ENCODE measurements around the gene FNBP1L. TPM values are rescaled to one million over a fixed set of nuclear protein-coding genes. Genes with fewer than 3 reads are reported as not detected.
"Not testable (repeated sequence)": the region's sequence is repeated elsewhere in the genome, so short reads cannot be mapped to it uniquely, and the experiment has no call there.

Gene FNBP1L
- polyA plus RNA-seq, 1 experiment, result 5.5 TPM

DNA sequence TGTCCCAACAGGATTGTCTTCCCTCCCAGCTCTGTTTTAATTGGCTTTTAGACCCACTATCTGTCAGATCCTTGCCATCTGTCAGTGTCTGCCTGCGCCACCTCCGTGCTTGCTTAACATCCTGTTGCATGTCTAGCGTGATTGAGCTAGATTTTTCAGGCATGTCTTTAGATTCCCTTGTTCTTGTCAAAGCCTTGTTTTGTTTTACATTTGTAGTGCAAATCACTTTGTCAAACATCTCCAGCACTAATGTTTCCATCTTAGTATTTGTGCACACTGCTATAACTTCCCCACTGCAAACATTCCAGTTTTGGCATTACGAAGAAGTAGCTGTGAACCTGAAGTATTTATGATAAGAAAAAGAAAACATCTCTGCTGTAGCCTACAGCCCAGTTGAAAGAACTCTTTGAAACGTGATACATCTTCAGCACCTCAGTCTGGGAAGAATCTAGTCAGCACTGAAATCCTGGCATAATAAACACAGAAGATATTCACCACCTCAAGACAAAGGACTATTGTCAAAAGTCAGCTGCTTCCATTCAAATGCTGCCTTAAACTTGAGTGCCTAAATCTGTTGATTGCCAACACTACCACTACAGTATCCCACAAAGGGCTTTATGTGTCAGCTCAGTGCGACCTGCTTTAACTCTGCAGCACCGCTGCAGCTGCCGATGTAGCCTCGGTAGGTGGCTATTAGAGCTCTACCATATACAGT lies 105.0 kb downstream of the FNBP1L start:
- ChIA-PET POLR2A (no interaction called here), CTCF (interaction anchor here (0.7 to 2.4 kb wide), 3 partner anchors 9 to 77 kb away, joined by 3 to 9 read pairs (median 5); no protein-coding TSS in a partner anchor)
- H3K36me3 ChIP-seq (ENCODE audit: control insufficient read depth, insufficient read depth, low read length), result peaks cover 2% of the 10 kb centered on the region; the same call in 1 of the 2 replicates
- no peak overlapping the region for H3K4me3 ChIP-seq (ENCODE audit: low read depth, low read length)
- TF ChIP-seq, protein P1, sequence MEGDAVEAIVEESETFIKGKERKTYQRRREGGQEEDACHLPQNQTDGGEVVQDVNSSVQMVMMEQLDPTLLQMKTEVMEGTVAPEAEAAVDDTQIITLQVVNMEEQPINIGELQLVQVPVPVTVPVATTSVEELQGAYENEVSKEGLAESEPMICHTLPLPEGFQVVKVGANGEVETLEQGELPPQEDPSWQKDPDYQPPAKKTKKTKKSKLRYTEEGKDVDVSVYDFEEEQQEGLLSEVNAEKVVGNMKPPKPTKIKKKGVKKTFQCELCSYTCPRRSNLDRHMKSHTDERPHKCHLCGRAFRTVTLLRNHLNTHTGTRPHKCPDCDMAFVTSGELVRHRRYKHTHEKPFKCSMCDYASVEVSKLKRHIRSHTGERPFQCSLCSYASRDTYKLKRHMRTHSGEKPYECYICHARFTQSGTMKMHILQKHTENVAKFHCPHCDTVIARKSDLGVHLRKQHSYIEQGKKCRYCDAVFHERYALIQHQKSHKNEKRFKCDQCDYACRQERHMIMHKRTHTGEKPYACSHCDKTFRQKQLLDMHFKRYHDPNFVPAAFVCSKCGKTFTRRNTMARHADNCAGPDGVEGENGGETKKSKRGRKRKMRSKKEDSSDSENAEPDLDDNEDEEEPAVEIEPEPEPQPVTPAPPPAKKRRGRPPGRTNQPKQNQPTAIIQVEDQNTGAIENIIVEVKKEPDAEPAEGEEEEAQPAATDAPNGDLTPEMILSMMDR (IDR thresholded peaks at IDR 0.05; ENCODE audit: insufficient read depth, low read depth, low read length), result no peak
- no peak for DNase-seq (ENCODE audit: low read depth)
- H3K27me3 ChIP-seq (ENCODE audit: control insufficient read depth, insufficient read depth, low read length), result no peaks in the 10 kb centered on the region

DNA sequence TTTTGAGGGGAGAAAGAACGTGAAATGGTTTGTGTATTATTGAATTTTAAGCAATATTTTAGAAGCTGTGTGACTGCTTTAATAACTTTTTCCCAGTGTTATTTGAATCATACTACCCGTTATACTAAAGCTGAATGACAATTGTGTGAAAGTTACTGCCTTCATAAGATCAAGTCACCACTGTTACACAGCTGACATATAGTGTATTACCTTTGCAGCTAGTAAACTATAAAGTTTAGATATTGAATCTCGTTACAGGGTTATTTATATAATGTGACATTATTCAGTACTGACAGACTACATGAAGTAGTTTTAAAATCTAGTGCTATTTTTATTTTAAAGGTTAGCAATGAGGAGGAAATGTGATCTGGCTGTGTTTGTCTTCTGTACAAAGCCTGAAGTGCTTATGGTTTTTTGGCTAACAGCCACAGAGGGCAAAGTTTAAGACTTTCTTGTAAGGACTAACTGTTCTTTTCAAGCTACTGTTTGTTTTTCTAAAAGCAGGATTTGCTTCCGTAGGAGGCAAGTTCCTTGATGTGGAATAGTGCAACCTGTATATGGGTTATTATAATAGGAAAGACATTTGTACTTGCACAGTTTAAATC lies 106.1 kb downstream of the FNBP1L start:
- POLR2A ChIA-PET; CTCF ChIA-PET; DNase-seq (ENCODE audit: low read depth); H3K27me3 ChIP-seq (ENCODE audit: control insufficient read depth, insufficient read depth, low read length); H3K4me3 ChIP-seq (ENCODE audit: low read depth, low read length); H3K36me3 ChIP-seq (ENCODE audit: control insufficient read depth, insufficient read depth, low read length): not testable (repeated sequence)

DNA sequence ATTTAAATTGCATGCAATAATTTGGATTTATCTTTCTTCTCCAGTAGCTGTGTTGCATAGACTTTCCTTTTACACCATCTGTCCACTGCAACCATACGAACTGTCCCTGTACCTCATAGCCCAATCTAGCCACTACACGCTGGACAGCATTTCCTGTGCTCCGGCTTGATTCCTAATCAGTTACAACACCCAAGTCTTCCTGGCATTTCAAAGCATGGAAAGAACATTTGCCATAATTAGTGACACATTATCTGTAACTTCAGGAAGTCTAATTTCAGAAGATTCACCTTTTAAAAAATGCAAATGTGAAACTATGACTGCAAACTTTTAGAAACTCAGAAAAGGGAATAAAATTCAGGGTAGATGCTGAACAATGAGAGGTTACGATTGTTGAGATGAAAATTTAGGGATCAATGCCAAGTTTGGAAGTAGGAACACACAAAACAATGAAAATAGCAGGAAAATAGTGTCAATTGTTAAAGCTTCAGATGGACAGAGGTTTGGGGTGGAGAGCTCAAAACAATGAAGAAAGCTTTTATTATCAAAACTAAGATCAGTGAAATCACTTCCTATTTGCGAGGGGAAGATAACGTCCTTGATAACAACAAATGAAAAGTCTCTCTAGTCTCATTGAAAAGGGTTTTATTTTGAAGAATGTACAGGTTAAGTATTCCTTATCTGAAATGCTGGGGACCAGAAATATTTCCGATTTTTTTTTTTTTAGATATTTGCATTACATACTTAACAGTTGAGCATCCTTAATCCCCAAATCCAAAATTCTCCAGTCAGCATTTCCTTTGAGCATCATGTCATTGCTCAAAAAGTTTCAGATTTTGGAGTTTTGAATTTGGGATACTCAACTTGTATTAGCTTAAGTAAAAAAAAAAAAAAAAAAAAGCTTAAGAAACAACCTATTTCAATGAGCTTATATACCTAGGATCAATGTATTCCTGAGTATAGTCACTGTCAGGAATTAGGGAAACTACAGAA lies 107.3 kb downstream of the FNBP1L start:
- ChIA-PET CTCF (no interaction called here), POLR2A (no interaction called here)
- TF ChIP-seq, protein P1 (IDR thresholded peaks at IDR 0.05; ENCODE audit: insufficient read depth, low read depth, low read length), result no peak
- Histone ChIP-seq H3K4me3 (ENCODE audit: low read depth, low read length) (no peak overlapping the region), H3K27me3 (ENCODE audit: control insufficient read depth, insufficient read depth, low read length) (no peaks in the 10 kb centered on the region), H3K36me3 (ENCODE audit: control insufficient read depth, insufficient read depth, low read length) (no peaks in the 10 kb centered on the region)
- no peak for DNase-seq (ENCODE audit: low read depth)

DNA sequence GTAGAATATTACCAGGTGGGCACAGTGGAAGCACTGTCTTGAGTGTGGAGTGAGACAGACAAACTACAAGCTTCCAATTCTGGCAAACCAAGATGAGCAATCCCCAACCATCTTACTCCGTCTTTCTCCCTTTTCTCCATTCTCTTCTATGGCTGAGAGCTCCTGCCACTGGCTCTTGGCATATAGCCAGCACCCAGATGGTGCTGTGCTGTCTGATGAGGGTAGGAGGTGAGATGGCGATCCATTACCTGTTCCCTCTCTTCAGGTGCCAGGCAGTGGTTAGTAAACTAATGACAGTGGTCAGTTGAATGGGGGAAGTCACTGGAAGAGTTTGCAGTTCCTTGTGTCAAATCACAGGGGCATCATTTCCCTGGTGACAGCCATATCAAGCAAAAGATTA lies 108.4 kb downstream of the FNBP1L start:
- TF ChIP-seq, protein P1 (IDR thresholded peaks at IDR 0.05; ENCODE audit: insufficient read depth, low read depth, low read length), result no peak
- ChIA-PET POLR2A (no interaction called here), CTCF (no interaction called here)
- Histone ChIP-seq H3K36me3 (ENCODE audit: control insufficient read depth, insufficient read depth, low read length) (peaks cover under 1% of the 10 kb centered on the region; the same call in 1 of the 2 replicates), H3K4me3 (ENCODE audit: low read depth, low read length) (no peak overlapping the region), H3K27me3 (ENCODE audit: control insufficient read depth, insufficient read depth, low read length) (no peaks in the 10 kb centered on the region)
- DNase-seq (ENCODE audit: low read depth), result no peak

DNA sequence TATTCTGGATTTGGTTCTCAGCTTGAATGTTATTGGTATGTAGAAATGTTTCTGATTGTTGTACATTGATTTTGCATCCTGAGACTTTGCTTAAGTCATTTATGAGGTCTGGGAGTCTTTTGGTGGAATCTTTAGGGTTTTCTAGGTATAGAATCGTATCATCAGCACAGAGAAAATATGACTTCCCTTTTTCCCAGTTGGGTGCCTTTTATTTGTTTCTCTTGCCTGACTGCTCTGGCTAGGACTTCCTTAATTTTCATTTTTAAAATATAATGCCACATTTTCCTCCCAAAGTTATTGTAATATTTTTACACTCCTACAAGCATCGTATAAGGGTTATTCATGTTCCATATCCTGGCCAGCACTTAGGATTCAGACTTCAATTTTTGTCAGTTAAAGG lies 111.1 kb downstream of the FNBP1L start:
- Histone ChIP-seq H3K4me3 (ENCODE audit: low read depth, low read length) (no peak overlapping the region), H3K36me3 (ENCODE audit: control insufficient read depth, insufficient read depth, low read length) (peaks cover 3% of the 10 kb centered on the region; the same call in 1 of the 2 replicates), H3K27me3 (ENCODE audit: control insufficient read depth, insufficient read depth, low read length) (no peaks in the 10 kb centered on the region)
- DNase-seq (ENCODE audit: low read depth), result no peak
- TF ChIP-seq, protein P1 (IDR thresholded peaks at IDR 0.05; ENCODE audit: insufficient read depth, low read depth, low read length), result no peak
- ChIA-PET CTCF (no interaction called here), POLR2A (no interaction called here)

Data from BJ (cell line).